NCI-H2107 treated with DMSO at 0.1 percent for 48 hours (cell line): ENCODE results near the gene CDH20.
A peak's percentile ranks its signal among the peaks of the same experiment; 100 is the strongest.

ENCODE experiments used
- DNase-seq: peaks from one replicate; lab custom pipeline; 2025; ENCODE audit not compliant: unreplicated experiment; lab: John Stamatoyannopoulos, UW

Gene CDH20

DNA sequence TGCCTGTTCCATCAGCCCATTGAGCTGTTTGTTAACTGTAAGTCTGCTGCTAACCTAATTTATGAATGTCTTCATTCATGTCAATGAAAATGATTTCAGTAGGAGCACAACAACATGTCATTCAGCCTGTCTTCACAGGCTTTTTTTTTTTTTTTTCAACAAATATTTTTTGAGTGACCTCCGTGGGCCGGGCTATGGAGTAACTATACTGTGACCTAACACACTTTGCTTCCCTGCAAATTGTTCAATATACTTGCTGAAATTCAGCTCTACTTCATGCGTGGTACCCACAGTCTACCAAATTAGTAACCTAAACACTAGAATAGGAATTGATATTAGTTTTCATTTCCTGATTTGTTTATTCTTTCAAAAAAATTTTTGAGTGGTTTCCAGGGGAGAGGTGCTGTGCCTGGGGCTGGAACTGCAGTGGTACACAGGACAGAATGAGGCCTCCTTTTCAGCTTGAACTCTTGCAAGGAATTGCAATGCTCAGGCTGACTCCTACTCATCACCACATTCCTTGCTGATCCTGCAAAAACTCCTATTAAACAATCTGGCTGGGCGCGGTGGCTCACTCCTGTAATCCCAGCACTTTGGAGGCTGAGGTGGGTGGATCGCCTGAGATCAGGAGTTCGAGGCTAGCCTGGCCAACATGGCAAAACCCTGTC, 87.1 kb downstream of the CDH20 start:
- no peak for DNase-seq

DNA sequence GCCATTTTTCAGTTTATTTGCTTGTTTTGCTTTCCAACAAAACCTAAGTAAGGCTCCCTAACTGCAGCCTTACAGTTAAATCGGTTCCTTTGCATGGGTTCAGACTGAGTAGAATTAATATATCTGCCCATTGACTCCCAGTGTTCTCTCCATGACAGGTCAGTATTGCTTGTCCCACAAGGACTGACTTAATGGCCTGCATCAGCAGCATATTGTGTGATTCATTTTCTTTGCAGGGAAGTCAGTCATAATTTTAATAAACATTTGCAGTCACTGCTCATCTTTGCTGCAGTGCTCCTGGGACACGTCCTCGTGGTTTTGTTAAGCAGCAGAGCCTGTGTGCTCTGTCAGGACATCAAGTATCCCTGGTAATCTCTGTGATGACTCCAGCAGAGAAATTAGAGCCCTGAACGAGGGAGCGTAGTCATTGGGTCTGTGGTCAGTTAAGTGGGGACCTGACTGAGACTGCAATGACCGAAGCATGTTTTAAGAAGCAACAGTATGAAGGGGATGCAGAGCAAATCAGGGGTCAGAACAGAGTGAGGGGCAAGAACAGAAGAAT, 93.3 kb downstream of the CDH20 start:
- DNase-seq: no peak

GRCh38 chr18:61428266-61428665, 95.0 kb downstream of the CDH20 start:
- DNase-seq: no peak

DNA sequence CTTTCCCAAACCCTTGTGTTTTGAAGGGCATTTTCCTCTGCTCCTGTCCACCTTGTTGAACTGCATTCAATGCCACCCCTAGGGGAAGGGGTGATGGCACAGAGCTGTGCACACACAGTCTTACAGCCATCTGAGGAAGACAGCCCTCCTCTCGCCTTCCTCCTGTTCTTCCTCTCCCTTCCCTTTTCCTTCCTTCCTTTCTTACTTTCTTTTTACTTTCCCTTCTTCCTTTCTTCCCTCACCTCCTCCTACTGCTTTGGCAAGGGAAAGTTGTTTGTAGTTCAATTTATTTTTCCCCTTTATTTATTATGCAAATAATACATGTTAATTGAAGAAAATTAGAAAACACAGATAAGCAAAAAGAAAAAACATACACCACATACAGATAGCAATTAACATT, 99.4 kb downstream of the CDH20 start:
- DNase-seq: no peak

- DNase-seq: no peak
These were observed 101.9 kb downstream of the CDH20 start for GRCh38 chr18:61435064-61435652.

- DNase-seq: no peak
These were observed 110.0 kb downstream of the CDH20 start for GRCh38 chr18:61443081-61443725.

DNA sequence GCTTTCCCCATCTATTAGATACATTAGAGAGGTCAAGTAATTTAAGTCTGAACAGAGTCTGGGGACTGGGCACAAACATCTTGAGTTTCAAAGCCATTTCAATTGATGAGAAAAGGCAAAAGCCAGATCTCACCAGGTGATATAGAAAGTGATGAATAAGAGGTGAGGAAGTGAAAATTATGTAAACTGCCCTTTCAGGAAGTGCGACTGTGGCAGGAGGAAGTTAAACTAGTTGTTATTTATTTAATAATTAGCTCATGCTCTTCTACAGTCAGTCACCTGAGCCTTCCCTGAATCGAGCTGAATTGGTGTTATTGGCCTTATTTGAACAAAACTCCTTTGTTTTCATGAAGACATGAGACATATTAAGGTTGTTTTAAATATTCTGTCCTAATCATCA, 115.1 kb downstream of the CDH20 start:
- DNase-seq: no peak

GRCh38 chr18:61459896-61460648, 126.8 kb downstream of the CDH20 start:
- no peak for DNase-seq

DNA sequence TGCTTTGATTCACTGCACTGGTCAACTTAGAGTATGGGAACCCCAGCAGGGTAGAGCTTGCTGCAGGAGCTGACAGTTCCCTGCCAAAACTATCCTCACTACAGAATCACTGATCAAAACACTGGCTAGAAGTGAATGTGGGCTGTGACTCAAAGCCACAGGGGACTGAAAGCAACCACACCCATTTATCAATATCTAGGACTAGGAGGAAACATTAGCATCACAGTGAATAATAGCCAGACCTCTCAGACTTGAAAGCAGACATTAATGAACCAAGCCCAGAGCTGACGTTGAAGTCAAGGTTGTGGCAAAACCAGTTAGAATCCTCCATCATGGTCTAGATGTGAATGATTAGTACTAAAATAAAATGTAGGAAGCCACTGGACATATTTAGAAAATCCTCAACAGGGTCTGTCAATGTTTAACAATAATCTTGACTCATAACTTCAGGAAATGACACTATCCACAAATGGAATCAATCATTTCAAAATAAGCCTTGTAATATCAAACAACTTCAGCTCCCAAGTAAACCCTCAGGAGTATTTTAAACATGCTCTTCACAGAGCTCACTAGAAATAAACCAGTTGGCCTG, 131.4 kb downstream of the CDH20 start:
- no peak for DNase-seq

- DNase-seq: no peak
These were observed 133.5 kb downstream of the CDH20 start for GRCh38 chr18:61466736-61467135.

DNA sequence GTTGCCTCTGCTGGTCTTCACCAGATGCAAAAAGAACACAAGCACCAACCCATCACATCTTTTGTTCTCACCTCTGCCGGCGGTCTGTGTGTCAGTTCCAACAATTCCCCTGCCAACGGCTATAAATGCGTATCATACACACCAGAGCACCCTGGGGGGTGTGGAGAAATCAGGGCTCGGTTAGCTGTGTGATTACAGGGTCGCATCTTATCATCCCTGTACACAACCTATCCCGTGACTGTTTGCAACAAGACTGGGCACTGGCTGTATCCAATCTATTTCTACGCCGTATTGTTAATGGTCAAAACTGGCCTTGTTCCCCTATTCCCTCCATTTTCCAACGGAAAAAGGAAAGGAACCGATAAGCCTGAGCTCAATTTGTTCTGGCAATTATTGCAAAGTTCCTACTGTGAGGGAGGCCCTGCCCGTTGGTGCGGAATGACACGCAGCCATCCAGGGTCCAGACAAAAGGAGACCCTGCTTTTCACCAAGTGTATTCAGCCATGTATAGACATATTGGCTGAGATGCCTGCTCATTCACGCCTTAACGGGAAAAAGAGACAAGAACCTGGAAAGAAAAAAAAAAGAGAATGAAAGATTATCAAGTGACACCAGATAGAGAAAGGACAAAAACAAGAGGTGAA, 136.9 kb downstream of the CDH20 start:
- no peak for DNase-seq

DNA sequence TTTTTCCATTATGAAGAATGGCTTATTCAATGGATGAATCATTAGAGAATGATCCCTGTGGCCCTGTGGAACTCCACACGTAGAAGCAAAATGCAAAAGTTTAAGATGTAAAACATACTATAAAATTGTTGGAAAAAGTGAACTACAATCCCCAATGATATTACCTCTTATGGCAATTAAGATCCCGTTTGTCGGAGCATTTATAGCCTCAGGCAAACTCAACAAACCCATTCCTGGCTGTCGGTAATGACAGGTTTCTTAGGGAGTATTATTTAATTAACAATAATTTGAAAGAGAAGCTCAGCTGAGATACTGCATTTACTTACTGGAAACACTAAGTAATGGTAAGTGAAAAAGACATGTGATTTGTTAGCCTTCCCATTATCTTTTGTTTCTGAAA, 138.3 kb downstream of the CDH20 start:
- no peak for DNase-seq

DNA sequence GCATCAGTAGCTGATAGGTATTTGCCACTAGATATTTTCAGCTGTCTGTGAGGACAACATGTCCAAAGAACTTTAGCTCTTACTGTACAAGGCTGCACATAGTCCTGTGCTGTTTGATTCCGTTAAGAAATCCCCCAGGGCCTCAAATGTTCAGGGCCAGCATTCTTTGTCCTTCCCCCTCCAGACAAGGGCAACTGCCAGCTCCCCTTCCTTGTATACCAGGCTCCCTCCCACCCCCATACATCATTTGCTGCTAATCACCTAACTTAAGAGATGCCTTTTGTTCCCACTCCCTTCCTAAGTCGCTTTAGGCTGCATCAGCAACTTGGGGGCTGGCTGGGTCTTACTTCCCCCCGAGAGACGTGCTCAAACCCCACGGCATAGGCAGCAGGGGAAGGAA, 138.7 kb downstream of the CDH20 start:
- no peak for DNase-seq

- DNase-seq: no peak
These were observed 141.1 kb downstream of the CDH20 start for GRCh38 chr18:61474341-61474740.

GRCh38 chr18:61474918-61475317, 141.7 kb downstream of the CDH20 start:
- DNase-seq: no peak

GRCh38 chr18:61475931-61476330, 142.7 kb downstream of the CDH20 start:
- DNase-seq: no peak

DNA sequence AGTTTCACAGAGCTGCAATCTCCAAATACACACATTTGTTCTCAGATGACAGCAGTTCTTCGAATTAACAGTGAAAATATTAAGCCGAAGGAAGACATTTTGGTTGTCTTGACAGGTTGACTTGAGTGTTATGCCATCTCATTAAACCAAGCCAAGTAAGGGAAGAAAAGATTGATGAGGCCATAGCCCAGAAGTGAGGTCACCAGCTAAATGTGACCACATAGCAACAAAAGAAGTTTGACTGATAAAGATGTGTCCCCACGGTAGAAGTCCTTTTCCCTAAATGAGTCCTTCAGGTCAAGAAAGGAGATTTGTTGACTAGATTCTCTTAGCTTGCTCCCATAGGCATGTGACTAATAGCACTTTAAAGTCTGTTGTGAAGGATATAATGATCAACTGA, 156.1 kb downstream of the CDH20 start:
- no peak for DNase-seq

GRCh38 chr18:61496374-61496773, 163.1 kb downstream of the CDH20 start:
- no peak for DNase-seq

DNA sequence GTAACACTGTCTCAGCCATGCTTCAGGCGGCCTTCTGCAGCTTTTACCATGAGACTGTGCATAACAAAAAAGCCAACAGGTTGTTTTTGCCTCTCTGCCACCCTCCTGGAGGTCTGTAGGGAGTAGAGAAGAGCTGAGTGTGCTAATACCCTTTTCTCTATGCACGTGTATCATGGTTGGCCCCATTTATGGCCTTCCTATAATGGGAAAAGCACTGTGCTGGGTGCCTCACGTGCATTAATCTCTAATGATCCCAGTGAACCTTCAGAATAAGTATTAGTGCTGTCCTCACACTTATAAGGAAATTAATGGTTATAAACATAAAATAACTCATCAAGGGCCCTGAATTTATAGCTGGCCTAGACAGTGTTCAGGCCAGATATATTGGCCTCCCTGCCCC, 164.2 kb downstream of the CDH20 start:
- DNase-seq: no peak

- DNase-seq: peak; percentile 65
These were observed 169.2 kb downstream of the CDH20 start for GRCh38 chr18:61502472-61502871.

GRCh38 chr18:61503688-61504087, 170.5 kb downstream of the CDH20 start:
- DNase-seq: no peak
